ENCODE measurements around the gene PDE4C.

The PDE4C gene

GRCh38 chr19:18253716-18254115 is 27.5 kb upstream of the PDE4C start:
- peak overlapping the region; percentile 57 to 62 for H3K4me3 ChIP-seq (ENCODE audit: low read depth in 1 of 2, low read length in 2 of 2)
- H3K36me3 ChIP-seq (ENCODE audit: control insufficient read depth in 1 of 2, insufficient read depth in 2 of 2, low read length in 2 of 2), result no peaks in the 10 kb centered on the region
- no peaks in the 10 kb centered on the region for H3K27me3 ChIP-seq (ENCODE audit: control insufficient read depth in 1 of 2, insufficient read depth in 2 of 2, low read length in 2 of 2)
- H3K4me1 ChIP-seq (ENCODE audit: control insufficient read depth in 1 of 2, insufficient read depth in 2 of 2, low read length in 2 of 2), result peaks cover 13 to 17% of the 10 kb centered on the region in 2 donors
- H3K9me3 ChIP-seq (ENCODE audit: control insufficient read depth in 1 of 2, low read length in 2 of 2), result no peaks in the 10 kb centered on the region
- peak overlapping the region; percentile 24 for H3K27ac ChIP-seq (ENCODE audit: low read depth, low read length)
- H3K9ac ChIP-seq (ENCODE audit: low read depth in 1 of 2, low read length in 2 of 2), result peak overlapping the region; percentile 69 to 76

GRCh38 chr19:18253130-18253529 is 26.9 kb upstream of the PDE4C start:
- Histone ChIP-seq H3K9ac (ENCODE audit: low read depth in 1 of 2, low read length in 2 of 2) (peak overlapping the region in 1 of 2 donors; percentile 7), H3K27me3 (ENCODE audit: control insufficient read depth in 1 of 2, insufficient read depth in 2 of 2, low read length in 2 of 2) (no peaks in the 10 kb centered on the region), H3K9me3 (ENCODE audit: control insufficient read depth in 1 of 2, low read length in 2 of 2) (no peaks in the 10 kb centered on the region), H3K4me1 (ENCODE audit: control insufficient read depth in 1 of 2, insufficient read depth in 2 of 2, low read length in 2 of 2) (peaks cover 13 to 17% of the 10 kb centered on the region in 2 donors), H3K36me3 (ENCODE audit: control insufficient read depth in 1 of 2, insufficient read depth in 2 of 2, low read length in 2 of 2) (no peaks in the 10 kb centered on the region), H3K27ac (ENCODE audit: low read depth, low read length) (no peak overlapping the region), H3K4me3 (ENCODE audit: low read depth in 1 of 2, low read length in 2 of 2) (peak overlapping the region; percentile 6 to 57)

- no peaks in the 10 kb centered on the region for H3K36me3 ChIP-seq (ENCODE audit: control insufficient read depth in 1 of 2, insufficient read depth in 2 of 2, low read length in 2 of 2)
- no peaks in the 10 kb centered on the region for H3K27me3 ChIP-seq (ENCODE audit: control insufficient read depth in 1 of 2, insufficient read depth in 2 of 2, low read length in 2 of 2)
- peaks cover 13 to 17% of the 10 kb centered on the region in 2 donors for H3K4me1 ChIP-seq (ENCODE audit: control insufficient read depth in 1 of 2, insufficient read depth in 2 of 2, low read length in 2 of 2)
- no peak overlapping the region for H3K4me3 ChIP-seq (ENCODE audit: low read depth in 1 of 2, low read length in 2 of 2)
- H3K9me3 ChIP-seq (ENCODE audit: control insufficient read depth in 1 of 2, low read length in 2 of 2), result no peaks in the 10 kb centered on the region
- H3K9ac ChIP-seq (ENCODE audit: low read depth in 1 of 2, low read length in 2 of 2), result no peak overlapping the region
- no peak overlapping the region for H3K27ac ChIP-seq (ENCODE audit: low read depth, low read length)
Measured at GRCh38 chr19:18252370-18252717, 26.1 kb upstream of the PDE4C start.

GRCh38 chr19:18251587-18252369 is 25.5 kb upstream of the PDE4C start:
- Histone ChIP-seq H3K9me3 (ENCODE audit: control insufficient read depth in 1 of 2, low read length in 2 of 2) (no peaks in the 10 kb centered on the region), H3K27ac (ENCODE audit: low read depth, low read length) (no peak overlapping the region), H3K27me3 (ENCODE audit: control insufficient read depth in 1 of 2, insufficient read depth in 2 of 2, low read length in 2 of 2) (no peaks in the 10 kb centered on the region), H3K36me3 (ENCODE audit: control insufficient read depth in 1 of 2, insufficient read depth in 2 of 2, low read length in 2 of 2) (no peaks in the 10 kb centered on the region), H3K4me3 (ENCODE audit: low read depth in 1 of 2, low read length in 2 of 2) (no peak overlapping the region), H3K9ac (ENCODE audit: low read depth in 1 of 2, low read length in 2 of 2) (no peak overlapping the region), H3K4me1 (ENCODE audit: control insufficient read depth in 1 of 2, insufficient read depth in 2 of 2, low read length in 2 of 2) (peaks cover 13 to 17% of the 10 kb centered on the region in 2 donors)

- Histone ChIP-seq H3K9ac (ENCODE audit: low read depth in 1 of 2, low read length in 2 of 2) (no peak overlapping the region), H3K4me1 (ENCODE audit: control insufficient read depth in 1 of 2, insufficient read depth in 2 of 2, low read length in 2 of 2) (peaks cover 13 to 15% of the 10 kb centered on the region in 2 donors), H3K36me3 (ENCODE audit: control insufficient read depth in 1 of 2, insufficient read depth in 2 of 2, low read length in 2 of 2) (no peaks in the 10 kb centered on the region), H3K27me3 (ENCODE audit: control insufficient read depth in 1 of 2, insufficient read depth in 2 of 2, low read length in 2 of 2) (no peaks in the 10 kb centered on the region), H3K27ac (ENCODE audit: low read depth, low read length) (no peak overlapping the region), H3K4me3 (ENCODE audit: low read depth in 1 of 2, low read length in 2 of 2) (no peak overlapping the region), H3K9me3 (ENCODE audit: control insufficient read depth in 1 of 2, low read length in 2 of 2) (no peaks in the 10 kb centered on the region)
Measured at GRCh38 chr19:18249834-18250233, 23.6 kb upstream of the PDE4C start.

GRCh38 chr19:18245297-18245696 is 19.1 kb upstream of the PDE4C start:
- Histone ChIP-seq H3K27me3 (ENCODE audit: control insufficient read depth in 1 of 2, insufficient read depth in 2 of 2, low read length in 2 of 2) (no peaks in the 10 kb centered on the region), H3K9ac (ENCODE audit: low read depth in 1 of 2, low read length in 2 of 2) (no peak overlapping the region), H3K9me3 (ENCODE audit: control insufficient read depth in 1 of 2, low read length in 2 of 2) (no peaks in the 10 kb centered on the region), H3K4me3 (ENCODE audit: low read depth in 1 of 2, low read length in 2 of 2) (no peak overlapping the region), H3K36me3 (ENCODE audit: control insufficient read depth in 1 of 2, insufficient read depth in 2 of 2, low read length in 2 of 2) (no peaks in the 10 kb centered on the region), H3K27ac (ENCODE audit: low read depth, low read length) (no peak overlapping the region), H3K4me1 (ENCODE audit: control insufficient read depth in 1 of 2, insufficient read depth in 2 of 2, low read length in 2 of 2) (no peaks in the 10 kb centered on the region)

- Histone ChIP-seq H3K9ac (ENCODE audit: low read depth in 1 of 2, low read length in 2 of 2) (no peak overlapping the region), H3K4me1 (ENCODE audit: control insufficient read depth in 1 of 2, insufficient read depth in 2 of 2, low read length in 2 of 2) (no peaks in the 10 kb centered on the region), H3K36me3 (ENCODE audit: control insufficient read depth in 1 of 2, insufficient read depth in 2 of 2, low read length in 2 of 2) (no peaks in the 10 kb centered on the region), H3K27ac (ENCODE audit: low read depth, low read length) (no peak overlapping the region), H3K27me3 (ENCODE audit: control insufficient read depth in 1 of 2, insufficient read depth in 2 of 2, low read length in 2 of 2) (no peaks in the 10 kb centered on the region), H3K4me3 (ENCODE audit: low read depth in 1 of 2, low read length in 2 of 2) (no peak overlapping the region), H3K9me3 (ENCODE audit: control insufficient read depth in 1 of 2, low read length in 2 of 2) (no peaks in the 10 kb centered on the region)
Measured at GRCh38 chr19:18239303-18239702, 13.1 kb upstream of the PDE4C start.

- Histone ChIP-seq H3K4me3 (ENCODE audit: low read depth in 1 of 2, low read length in 2 of 2) (no peak overlapping the region), H3K27ac (ENCODE audit: low read depth, low read length) (no peak overlapping the region), H3K27me3 (ENCODE audit: control insufficient read depth in 1 of 2, insufficient read depth in 2 of 2, low read length in 2 of 2) (peaks cover 18 to 25% of the 10 kb centered on the region in 2 donors), H3K9ac (ENCODE audit: low read depth in 1 of 2, low read length in 2 of 2) (no peak overlapping the region), H3K9me3 (ENCODE audit: control insufficient read depth in 1 of 2, low read length in 2 of 2) (peaks cover 0 to 4% of the 10 kb centered on the region in 2 donors), H3K4me1 (ENCODE audit: control insufficient read depth in 1 of 2, insufficient read depth in 2 of 2, low read length in 2 of 2) (no peaks in the 10 kb centered on the region), H3K36me3 (ENCODE audit: control insufficient read depth in 1 of 2, insufficient read depth in 2 of 2, low read length in 2 of 2) (no peaks in the 10 kb centered on the region)
Measured at GRCh38 chr19:18234194-18234593, 8.0 kb upstream of the PDE4C start.

GRCh38 chr19:18233224-18233825 is 7.1 kb upstream of the PDE4C start:
- H3K27ac ChIP-seq (ENCODE audit: low read depth, low read length), result no peak overlapping the region

GRCh38 chr19:18232540-18233223 is 6.4 kb upstream of the PDE4C start:
- no peak overlapping the region for H3K27ac ChIP-seq (ENCODE audit: low read depth, low read length)
- H3K9ac ChIP-seq (ENCODE audit: low read depth in 1 of 2, low read length in 2 of 2), result no peak overlapping the region
- H3K9me3 ChIP-seq (ENCODE audit: control insufficient read depth in 1 of 2, low read length in 2 of 2), result peaks cover 0 to 4% of the 10 kb centered on the region in 2 donors
- H3K27me3 ChIP-seq (ENCODE audit: control insufficient read depth in 1 of 2, insufficient read depth in 2 of 2, low read length in 2 of 2), result peaks cover 18 to 25% of the 10 kb centered on the region in 2 donors
- H3K36me3 ChIP-seq (ENCODE audit: control insufficient read depth in 1 of 2, insufficient read depth in 2 of 2, low read length in 2 of 2), result no peaks in the 10 kb centered on the region
- no peak overlapping the region for H3K4me3 ChIP-seq (ENCODE audit: low read depth in 1 of 2, low read length in 2 of 2)
- H3K4me1 ChIP-seq (ENCODE audit: control insufficient read depth in 1 of 2, insufficient read depth in 2 of 2, low read length in 2 of 2), result no peaks in the 10 kb centered on the region

More at GRCh38 chr19:18233224-18233825, 7.1 kb upstream of the PDE4C start:
- peaks cover 18 to 25% of the 10 kb centered on the region in 2 donors for H3K27me3 ChIP-seq (ENCODE audit: control insufficient read depth in 1 of 2, insufficient read depth in 2 of 2, low read length in 2 of 2)
- no peak overlapping the region for H3K4me3 ChIP-seq (ENCODE audit: low read depth in 1 of 2, low read length in 2 of 2)
- H3K9me3 ChIP-seq (ENCODE audit: control insufficient read depth in 1 of 2, low read length in 2 of 2), result peaks cover 0 to 4% of the 10 kb centered on the region in 2 donors
- H3K4me1 ChIP-seq (ENCODE audit: control insufficient read depth in 1 of 2, insufficient read depth in 2 of 2, low read length in 2 of 2), result no peaks in the 10 kb centered on the region
- no peak overlapping the region for H3K9ac ChIP-seq (ENCODE audit: low read depth in 1 of 2, low read length in 2 of 2)
- no peaks in the 10 kb centered on the region for H3K36me3 ChIP-seq (ENCODE audit: control insufficient read depth in 1 of 2, insufficient read depth in 2 of 2, low read length in 2 of 2)
